LNCaP clone FGC (cell line): ENCODE measurements around the gene CLSTN2.

ENCODE experiments used
- DNase-seq: peaks from one replicate; pipeline ENCODE4 v3.0.0-alpha.2; 2011; ENCODE audit warnings: low read depth
- H3K4me3 ChIP-seq: 2 replicates; pipeline ENCODE4 v1.5.1; 2011; ENCODE audit warnings: mild to moderate bottlenecking, low read depth, low read length, control low read depth
- TF ChIP-seq, protein P1 (sequence below): IDR thresholded peaks from 2 replicates; pipeline ENCODE4 v1.5.1; 2012; ENCODE audit warnings: mild to moderate bottlenecking; ENCODE audit not compliant: control insufficient read depth, insufficient read depth; ENCODE audit errors: extremely low read depth

CLSTN2 gene

DNA sequence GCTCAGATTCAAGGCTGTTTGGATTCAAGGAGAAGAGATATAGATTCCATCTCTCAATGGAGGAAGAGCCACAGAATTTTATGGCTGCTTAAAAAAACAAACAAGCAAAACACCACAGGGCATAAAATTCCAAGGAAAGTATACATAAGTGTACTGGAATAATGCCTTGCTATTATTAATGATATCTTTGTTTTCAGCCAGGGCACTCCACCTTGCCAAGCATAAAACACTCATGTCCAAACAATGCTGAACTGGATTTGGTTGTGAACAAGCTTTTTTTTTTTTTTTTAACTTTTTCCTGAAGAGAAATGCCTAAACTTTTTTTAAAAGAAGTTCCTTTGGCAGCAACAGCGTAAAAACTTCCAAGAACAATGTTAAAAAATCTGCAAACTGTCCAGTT, 4.8 kb upstream of the CLSTN2 start:
- peak; percentile 81 for DNase-seq
- no peak overlapping the region for H3K4me3 ChIP-seq

DNA sequence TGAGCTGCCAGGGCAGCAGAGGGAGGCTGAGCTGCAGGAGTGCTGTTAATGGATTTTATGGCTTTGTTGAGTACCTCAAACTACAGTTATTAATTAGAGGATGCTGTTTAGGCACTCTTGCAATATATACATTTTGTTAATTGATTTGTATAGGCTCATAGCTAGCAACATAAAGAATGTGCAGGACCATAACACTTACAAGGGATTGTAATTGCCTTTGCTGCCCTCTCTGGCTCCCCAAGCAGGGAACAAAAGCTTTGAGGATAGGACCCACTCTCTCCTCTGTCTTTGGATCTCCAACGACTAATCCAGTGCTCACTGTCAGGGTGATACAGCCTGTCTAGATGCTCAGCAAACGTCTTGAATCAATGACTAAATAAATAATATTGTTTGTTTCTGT, 1.2 kb upstream of the CLSTN2 start:
- no peak for DNase-seq
- H3K4me3 ChIP-seq: no peak overlapping the region
- TF ChIP-seq, protein P1, sequence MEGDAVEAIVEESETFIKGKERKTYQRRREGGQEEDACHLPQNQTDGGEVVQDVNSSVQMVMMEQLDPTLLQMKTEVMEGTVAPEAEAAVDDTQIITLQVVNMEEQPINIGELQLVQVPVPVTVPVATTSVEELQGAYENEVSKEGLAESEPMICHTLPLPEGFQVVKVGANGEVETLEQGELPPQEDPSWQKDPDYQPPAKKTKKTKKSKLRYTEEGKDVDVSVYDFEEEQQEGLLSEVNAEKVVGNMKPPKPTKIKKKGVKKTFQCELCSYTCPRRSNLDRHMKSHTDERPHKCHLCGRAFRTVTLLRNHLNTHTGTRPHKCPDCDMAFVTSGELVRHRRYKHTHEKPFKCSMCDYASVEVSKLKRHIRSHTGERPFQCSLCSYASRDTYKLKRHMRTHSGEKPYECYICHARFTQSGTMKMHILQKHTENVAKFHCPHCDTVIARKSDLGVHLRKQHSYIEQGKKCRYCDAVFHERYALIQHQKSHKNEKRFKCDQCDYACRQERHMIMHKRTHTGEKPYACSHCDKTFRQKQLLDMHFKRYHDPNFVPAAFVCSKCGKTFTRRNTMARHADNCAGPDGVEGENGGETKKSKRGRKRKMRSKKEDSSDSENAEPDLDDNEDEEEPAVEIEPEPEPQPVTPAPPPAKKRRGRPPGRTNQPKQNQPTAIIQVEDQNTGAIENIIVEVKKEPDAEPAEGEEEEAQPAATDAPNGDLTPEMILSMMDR: no peak

More for the DNA sequence above, 4.8 kb upstream of the CLSTN2 start:
- TF ChIP-seq, protein P1: no peak

DNA sequence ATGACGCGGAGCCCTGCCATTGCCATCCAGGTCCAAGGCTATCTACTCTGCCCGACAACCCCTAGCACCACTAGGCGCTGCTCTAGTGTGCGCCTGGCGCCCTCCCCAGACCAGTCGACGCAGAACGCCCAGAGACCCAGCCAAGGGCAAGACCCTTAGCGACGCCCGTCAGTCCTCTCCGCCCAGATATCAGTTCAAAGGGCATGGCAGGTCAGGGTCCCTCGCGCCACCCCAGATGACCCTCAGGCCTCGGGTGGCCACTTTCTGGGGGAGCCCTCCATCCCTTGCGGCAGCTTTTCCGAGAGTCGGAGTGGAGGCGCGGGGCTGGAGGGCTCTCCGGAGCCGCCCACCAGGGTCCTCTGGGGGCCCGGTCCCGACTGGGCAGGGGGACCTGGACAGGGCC, 371 bp upstream of the CLSTN2 start:
- no peak for DNase-seq
- TF ChIP-seq, protein P1: peak; percentile 27
- H3K4me3 ChIP-seq: no peak overlapping the region

DNA sequence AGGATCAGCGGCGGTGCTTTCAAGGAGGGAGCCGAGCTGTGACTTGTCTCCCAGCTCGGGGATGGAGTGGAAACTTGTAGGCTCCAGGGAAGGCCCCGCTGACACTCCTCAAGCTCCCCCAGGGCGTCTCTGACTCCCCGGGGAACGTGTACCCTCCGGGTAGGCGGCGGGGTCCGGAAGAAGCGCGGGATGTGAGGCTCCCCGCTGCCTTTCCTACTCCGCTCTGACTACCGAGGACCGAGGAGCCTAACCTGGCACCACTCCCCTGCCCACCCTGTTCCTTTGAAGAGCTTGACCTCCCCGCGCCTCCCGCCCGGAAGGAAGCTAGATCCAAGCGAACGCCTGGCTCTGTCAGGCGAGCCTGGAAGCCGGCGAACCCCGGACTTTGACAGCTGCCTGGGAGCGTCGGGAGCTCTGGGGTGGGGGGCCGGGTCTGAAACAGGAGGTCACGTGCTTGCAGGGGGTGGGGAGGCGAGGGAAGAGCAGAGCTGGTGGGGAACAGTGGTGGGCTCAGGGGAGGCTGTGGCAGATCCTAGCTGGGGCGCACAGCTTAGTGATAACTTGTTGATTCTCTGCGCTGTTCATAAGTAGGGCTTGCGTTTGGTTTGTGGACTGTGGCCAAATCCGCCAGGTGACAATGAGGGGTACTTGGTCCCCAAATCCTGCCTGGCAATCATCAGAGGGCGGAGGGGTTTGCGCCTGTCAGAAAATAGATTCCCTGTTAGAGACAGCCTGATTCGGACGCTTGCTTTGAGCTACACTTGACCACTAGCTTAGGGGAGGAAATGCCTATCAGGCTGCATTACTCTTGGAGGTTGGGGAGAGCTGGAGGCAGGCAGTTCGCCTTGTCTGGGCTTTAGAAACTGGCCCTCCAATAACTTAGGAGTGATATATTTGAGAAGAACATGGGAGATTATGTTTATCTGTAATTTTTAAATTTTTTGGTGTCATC, 1.2 kb downstream of the CLSTN2 start:
- no peak overlapping the region for H3K4me3 ChIP-seq
- no peak for DNase-seq
- TF ChIP-seq, protein P1: no peak

DNA sequence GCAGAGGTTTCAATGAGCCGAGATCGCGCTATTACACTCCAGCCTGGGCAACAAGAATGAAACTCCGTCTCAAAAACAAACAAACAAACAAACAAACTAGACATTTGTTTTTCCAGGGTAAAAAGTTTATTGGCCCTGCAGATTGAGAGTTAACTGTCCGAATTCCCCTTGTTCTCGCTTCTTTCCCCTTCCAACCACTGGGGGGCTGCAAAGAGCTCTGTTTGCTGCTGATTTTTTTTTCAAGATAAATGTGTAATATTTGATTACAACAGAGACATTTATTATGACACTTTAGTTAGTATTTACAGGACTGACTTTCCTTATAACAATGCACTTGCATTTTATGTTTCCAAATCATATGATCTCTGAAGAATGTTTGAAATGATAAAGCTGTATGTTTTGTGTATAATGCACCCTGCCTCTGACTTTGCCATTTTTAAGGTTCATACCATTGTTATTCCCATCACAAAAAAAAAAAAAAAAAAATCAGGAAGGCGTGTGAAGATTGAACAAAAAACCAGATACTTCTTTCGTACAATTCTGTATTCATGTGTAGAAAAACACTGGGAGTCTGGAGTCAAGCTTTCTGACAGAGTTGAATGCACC, 2.8 kb downstream of the CLSTN2 start:
- no peak overlapping the region for H3K4me3 ChIP-seq
- no peak for DNase-seq
- TF ChIP-seq, protein P1: peak; percentile 70

DNA sequence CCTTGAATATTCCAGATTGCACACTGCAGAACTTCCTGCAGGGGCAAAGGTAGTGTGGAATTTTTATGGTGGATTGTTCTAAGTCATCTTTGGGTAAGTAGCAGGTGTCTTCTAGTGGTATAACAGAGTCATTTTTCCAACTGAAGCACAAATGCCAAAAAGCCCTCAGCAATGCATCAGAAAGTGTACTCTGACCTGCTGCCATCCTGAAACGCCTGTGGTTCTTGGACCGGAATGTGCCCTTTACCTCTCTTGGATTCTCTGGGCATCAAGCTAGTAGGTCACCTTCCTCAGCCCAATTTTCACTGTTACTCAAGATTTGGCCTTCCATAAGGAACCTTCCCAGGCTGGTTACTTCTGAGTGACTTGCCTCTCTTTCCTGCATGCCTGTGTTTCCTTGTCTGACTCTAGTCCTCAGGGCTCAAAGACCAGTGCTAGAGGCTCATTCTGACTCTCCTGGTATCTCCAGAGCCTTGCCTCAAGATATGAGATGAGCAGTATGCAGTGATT, 4.8 kb downstream of the CLSTN2 start:
- no peak overlapping the region for H3K4me3 ChIP-seq
- DNase-seq: no peak
- TF ChIP-seq, protein P1: no peak

DNA sequence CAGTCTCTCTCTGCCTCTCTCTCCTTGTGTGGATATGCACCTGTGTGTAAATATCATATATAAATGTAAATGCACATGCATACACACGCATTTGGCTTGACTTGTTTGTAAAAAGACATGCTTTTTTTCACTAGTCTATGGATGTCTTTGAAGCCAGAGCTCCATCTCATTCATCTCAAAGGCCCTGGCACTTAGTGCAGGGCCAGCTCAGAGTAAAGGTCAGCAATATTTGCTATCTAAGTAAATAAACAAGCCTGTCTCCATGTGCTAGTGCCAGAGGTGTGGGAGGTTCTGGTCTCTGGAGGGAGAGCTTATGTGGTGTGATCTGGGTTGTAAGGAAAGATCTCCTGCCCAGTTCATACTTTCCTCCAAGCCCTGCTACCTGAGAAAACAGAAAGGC, 5.6 kb downstream of the CLSTN2 start:
- TF ChIP-seq, protein P1: no peak
- no peak overlapping the region for H3K4me3 ChIP-seq
- peak; percentile 71 for DNase-seq
